H1 (cell line): ENCODE measurements around the gene DNAJC7. TPM values are rescaled to one million over a fixed set of nuclear protein-coding genes. Genes with fewer than 3 reads are reported as not detected.

ENCODE experiments used
- JUND ChIP-seq: IDR thresholded peaks from 2 replicates; pipeline ENCODE4 v1.6.1; 2011; ENCODE audit warnings: mild to moderate bottlenecking, improper control_type of control experiment, low read length
- MAFK ChIP-seq: IDR thresholded peaks from 2 replicates; pipeline ENCODE4 v1.6.1; 2012; ENCODE audit warnings: low read depth, mild to moderate bottlenecking, improper control_type of control experiment, low read length
- NANOG ChIP-seq: IDR thresholded peaks from 2 replicates; pipeline ENCODE4 v1.6.1; 2011; ENCODE audit warnings: low read length, low read depth, mild to moderate bottlenecking, inconsistent platforms; ENCODE audit not compliant: insufficient read depth, poor library complexity, severe bottlenecking
- POLR2A ChIP-seq, 2 experiments: IDR thresholded peaks; 1 replicate in 1 of 2; 2 replicates in 1 of 2; pipeline ENCODE4 v1.6.1; 2011; ENCODE audit warnings: low read depth in 2 of 2, low read length in 2 of 2, mild to moderate bottlenecking in 2 of 2; ENCODE audit errors: control extremely low read depth in 1 of 2
- SIX5 ChIP-seq: IDR thresholded peaks from 2 replicates; pipeline ENCODE4 v1.6.1; 2011; ENCODE audit warnings: mild to moderate bottlenecking, low read depth, low read length
- polyA plus RNA-seq, 7 experiments: library from polyadenylated mRNA; depleted of rRNA in 3 of 7; stranded (reverse) in 5 of 7; unstranded in 2 of 7; fragments of >200 nt in 5 of 7; fragments of 200-250 nt in 2 of 7; gene quantifications; 1 replicate in 5 of 7; 2 replicates in 1 of 7; 4 replicates in 1 of 7; pipeline versions ENCODE4 v1.2.1 to v1.2.3, GENCODE V29; 2011 to 2013; ENCODE audit warnings: missing spikeins in 2 of 7, mixed read lengths in 2 of 7
- total RNA-seq: library from RNA; stranded (reverse); fragmentation: NEBNext Ultra II Directional; extraction: Animal tissue kit (Norgen Biotek cat#: 25700); gene quantifications from 2 replicates; pipeline ENCODE4 v1.2.1, GENCODE V29; 2021

The DNAJC7 gene
- total and polyA plus RNA-seq, 2 of the 8 experiments (the other 6 are each of a cell fraction or from before 2014, with no cell fraction given), result 31.0 to 148 TPM

- no peak for TF ChIP-seq SIX5
- TF ChIP-seq NANOG, result no peak
- no peak for TF ChIP-seq MAFK
- TF ChIP-seq POLR2A (IDR thresholded peaks at IDR 0.05; ENCODE audit: control extremely low read depth in 1 of 2, low read depth in 2 of 2, low read length in 2 of 2), result no peak
- TF ChIP-seq JUND, result no peak
Measured at GRCh38 chr17:42055496-42055895, 38.3 kb upstream of the DNAJC7 start (continued).
